GM11168 (cell line): ENCODE measurements around the gene HNRNPD.
"Not testable (repeated sequence)": the region's sequence is repeated elsewhere in the genome, so short reads cannot be mapped to it uniquely, and the experiment has no call there.

Experiments used
- in situ Hi-C: fragments of 300-500 bp; cut with MboI; formaldehyde crosslinking; loops from one replicate; pipeline ENCODE4 v1.12.0; 2022; ENCODE audit warnings: low sequenced_read_pairs; ENCODE audit not compliant: unreplicated experiment

HNRNPD gene

GRCh38 chr4:82373816-82374625 is at the start of gene HNRNPD:
Gene HNRNPD, minus strand, starts transcription at chr4:82373991. Its CDS starts 313 bp downstream, at chr4:82373678.
- in situ Hi-C loops: no loop called here

- in situ Hi-C loops: no loop called here
Measured at GRCh38 chr4:82422616-82423015, 48.8 kb upstream of the HNRNPD start.

GRCh38 chr4:82421796-82422560 is 48.2 kb upstream of the HNRNPD start:
- in situ Hi-C loops: no loop called here

- in situ Hi-C loops: no loop called here
Measured at GRCh38 chr4:82419451-82419850, 45.7 kb upstream of the HNRNPD start.

- in situ Hi-C loops: no loop called here
Measured at GRCh38 chr4:82415922-82416365, 42.2 kb upstream of the HNRNPD start.

GRCh38 chr4:82415061-82415460 is 41.3 kb upstream of the HNRNPD start:
- in situ Hi-C loops: not testable (repeated sequence)

- in situ Hi-C loops: no loop called here
Measured at GRCh38 chr4:82403725-82404124, 29.9 kb upstream of the HNRNPD start.

GRCh38 chr4:82402196-82402775 is 28.5 kb upstream of the HNRNPD start:
- in situ Hi-C loops: no loop called here

GRCh38 chr4:82401600-82401999 is 27.8 kb upstream of the HNRNPD start:
- in situ Hi-C loops: no loop called here

- in situ Hi-C loops: no loop called here
Measured at GRCh38 chr4:82398263-82398662, 24.5 kb upstream of the HNRNPD start.

- in situ Hi-C loops: no loop called here
Measured at GRCh38 chr4:82397527-82397926, 23.7 kb upstream of the HNRNPD start.

- in situ Hi-C loops: no loop called here
Measured at GRCh38 chr4:82394896-82395295, 21.1 kb upstream of the HNRNPD start.

GRCh38 chr4:82390061-82390460 is 16.3 kb upstream of the HNRNPD start:
- in situ Hi-C loops: not testable (repeated sequence)

GRCh38 chr4:82388405-82388804 is 14.6 kb upstream of the HNRNPD start:
- in situ Hi-C loops: no loop called here

GRCh38 chr4:82386312-82386711 is 12.5 kb upstream of the HNRNPD start:
- in situ Hi-C loops: not testable (repeated sequence)

GRCh38 chr4:82382751-82383150 is 9.0 kb upstream of the HNRNPD start:
- in situ Hi-C loops: no loop called here

- in situ Hi-C loops: no loop called here
Measured at GRCh38 chr4:82381661-82382296, 8.0 kb upstream of the HNRNPD start.

GRCh38 chr4:82381235-82381634 is 7.4 kb upstream of the HNRNPD start:
- in situ Hi-C loops: no loop called here

GRCh38 chr4:82380831-82381230 is 7.0 kb upstream of the HNRNPD start:
- in situ Hi-C loops: no loop called here

GRCh38 chr4:82380344-82380743 is 6.6 kb upstream of the HNRNPD start:
- in situ Hi-C loops: no loop called here

GRCh38 chr4:82376109-82376508 is 2.3 kb upstream of the HNRNPD start:
- in situ Hi-C loops: no loop called here
